ENCODE results near the gene MAPK13.
"Not testable (repeated sequence)": the region's sequence is repeated elsewhere in the genome, so short reads cannot be mapped to it uniquely, and the experiment has no call there.

Gene MAPK13

GRCh38 chr6:36129941-36130666, at the start of gene MAPK13:
MAPK13 (plus strand) TSS chr6:36130513; CDS start chr6:36130583, 70 bp downstream.
- H3K27ac ChIP-seq (ENCODE audit: low read length) = no peak within 1 kb of the TSS
- peaks cover 9% of the 10 kb centered on the region for H3K4me1 ChIP-seq (ENCODE audit: insufficient read depth, low read length)
- H3K9me3 ChIP-seq (ENCODE audit: insufficient read depth, low read depth, low read length) = no peaks in the 10 kb centered on the region
- H3K4me3 ChIP-seq (ENCODE audit: low read length) = peak within 1 kb of the TSS; percentile 72
- peak within 1 kb of the TSS; percentile 42; the same call in 1 of the 2 replicates for H3K9ac ChIP-seq (ENCODE audit: low read depth, low read length)
- H3K36me3 ChIP-seq (ENCODE audit: insufficient read depth, low read depth, low read length) = no peaks in the 10 kb centered on the region
- H3K27me3 ChIP-seq (ENCODE audit: insufficient read depth, low read length) = peaks cover 25% of the 10 kb centered on the region

- H3K27ac ChIP-seq (ENCODE audit: low read length) = no peak overlapping the region
- no peaks in the 10 kb centered on the region for H3K27me3 ChIP-seq (ENCODE audit: insufficient read depth, low read length)
- peaks cover 14% of the 10 kb centered on the region for H3K9me3 ChIP-seq (ENCODE audit: insufficient read depth, low read depth, low read length)
- no peak overlapping the region for H3K9ac ChIP-seq (ENCODE audit: low read depth, low read length)
- no peak overlapping the region for H3K4me3 ChIP-seq (ENCODE audit: low read length)
- H3K36me3 ChIP-seq (ENCODE audit: insufficient read depth, low read depth, low read length) = peaks cover 71% of the 10 kb centered on the region
- H3K4me1 ChIP-seq (ENCODE audit: insufficient read depth, low read length) = no peaks in the 10 kb centered on the region
Measured at GRCh38 chr6:36082318-36082717, 48.0 kb upstream of the MAPK13 start.

GRCh38 chr6:36083446-36083845, 46.9 kb upstream of the MAPK13 start:
- Histone ChIP-seq H3K27me3 (ENCODE audit: insufficient read depth, low read length) (no peaks in the 10 kb centered on the region), H3K9ac (ENCODE audit: low read depth, low read length) (no peak overlapping the region), H3K27ac (ENCODE audit: low read length) (no peak overlapping the region), H3K9me3 (ENCODE audit: insufficient read depth, low read depth, low read length) (peaks cover 14% of the 10 kb centered on the region), H3K4me3 (ENCODE audit: low read length) (no peak overlapping the region), H3K36me3 (ENCODE audit: insufficient read depth, low read depth, low read length) (peaks cover 64% of the 10 kb centered on the region), H3K4me1 (ENCODE audit: insufficient read depth, low read length) (no peaks in the 10 kb centered on the region)

- H3K36me3 ChIP-seq (ENCODE audit: insufficient read depth, low read depth, low read length) = peaks cover 25% of the 10 kb centered on the region
- H3K9me3 ChIP-seq (ENCODE audit: insufficient read depth, low read depth, low read length); H3K27me3 ChIP-seq (ENCODE audit: insufficient read depth, low read length); H3K4me3 ChIP-seq (ENCODE audit: low read length); H3K4me1 ChIP-seq (ENCODE audit: insufficient read depth, low read length); H3K9ac ChIP-seq (ENCODE audit: low read depth, low read length); H3K27ac ChIP-seq (ENCODE audit: low read length): not testable (repeated sequence)
Measured at GRCh38 chr6:36088204-36088603, 42.1 kb upstream of the MAPK13 start.

- no peaks in the 10 kb centered on the region; the same call in 1 of the 2 replicates for H3K9me3 ChIP-seq (ENCODE audit: insufficient read depth, low read depth, low read length)
- peaks cover 16% of the 10 kb centered on the region; the same call in 1 of the 2 replicates for H3K36me3 ChIP-seq (ENCODE audit: insufficient read depth, low read depth, low read length)
- H3K4me3 ChIP-seq (ENCODE audit: low read length) = no peak overlapping the region
- no peaks in the 10 kb centered on the region for H3K27me3 ChIP-seq (ENCODE audit: insufficient read depth, low read length)
- H3K27ac ChIP-seq (ENCODE audit: low read length) = no peak overlapping the region
- H3K9ac ChIP-seq (ENCODE audit: low read depth, low read length) = no peak overlapping the region
- no peaks in the 10 kb centered on the region for H3K4me1 ChIP-seq (ENCODE audit: insufficient read depth, low read length)
Measured at GRCh38 chr6:36089048-36089447, 41.3 kb upstream of the MAPK13 start.

GRCh38 chr6:36094238-36094637, 36.1 kb upstream of the MAPK13 start:
- Histone ChIP-seq H3K36me3 (ENCODE audit: insufficient read depth, low read depth, low read length) (peaks cover 23% of the 10 kb centered on the region), H3K27me3 (ENCODE audit: insufficient read depth, low read length) (no peaks in the 10 kb centered on the region), H3K9me3 (ENCODE audit: insufficient read depth, low read depth, low read length) (no peaks in the 10 kb centered on the region), H3K4me1 (ENCODE audit: insufficient read depth, low read length) (peaks cover 6% of the 10 kb centered on the region; the same call in 1 of the 2 replicates), H3K27ac (ENCODE audit: low read length) (no peak overlapping the region), H3K9ac (ENCODE audit: low read depth, low read length) (no peak overlapping the region), H3K4me3 (ENCODE audit: low read length) (no peak overlapping the region)

- no peak overlapping the region for H3K9ac ChIP-seq (ENCODE audit: low read depth, low read length)
- no peaks in the 10 kb centered on the region for H3K9me3 ChIP-seq (ENCODE audit: insufficient read depth, low read depth, low read length)
- no peak overlapping the region for H3K4me3 ChIP-seq (ENCODE audit: low read length)
- H3K36me3 ChIP-seq (ENCODE audit: insufficient read depth, low read depth, low read length) = peaks cover 23% of the 10 kb centered on the region
- H3K27me3 ChIP-seq (ENCODE audit: insufficient read depth, low read length) = no peaks in the 10 kb centered on the region
- H3K4me1 ChIP-seq (ENCODE audit: insufficient read depth, low read length) = peaks cover 6% of the 10 kb centered on the region; the same call in 1 of the 2 replicates
- H3K27ac ChIP-seq (ENCODE audit: low read length) = no peak overlapping the region
Measured at GRCh38 chr6:36094753-36095496, 35.4 kb upstream of the MAPK13 start.

- Histone ChIP-seq H3K4me1 (ENCODE audit: insufficient read depth, low read length) (peaks cover 6% of the 10 kb centered on the region; the same call in 1 of the 2 replicates), H3K4me3 (ENCODE audit: low read length) (no peak overlapping the region), H3K9me3 (ENCODE audit: insufficient read depth, low read depth, low read length) (no peaks in the 10 kb centered on the region), H3K36me3 (ENCODE audit: insufficient read depth, low read depth, low read length) (peaks cover 23% of the 10 kb centered on the region), H3K27ac (ENCODE audit: low read length) (no peak overlapping the region), H3K27me3 (ENCODE audit: insufficient read depth, low read length) (no peaks in the 10 kb centered on the region), H3K9ac (ENCODE audit: low read depth, low read length) (no peak overlapping the region)
Measured at GRCh38 chr6:36095497-36096391, 34.6 kb upstream of the MAPK13 start.

GRCh38 chr6:36098253-36098919, 31.9 kb upstream of the MAPK13 start:
- Histone ChIP-seq H3K9me3 (ENCODE audit: insufficient read depth, low read depth, low read length) (no peaks in the 10 kb centered on the region), H3K4me3 (ENCODE audit: low read length) (no peak overlapping the region), H3K9ac (ENCODE audit: low read depth, low read length) (no peak overlapping the region; the same call in 1 of the 2 replicates), H3K27ac (ENCODE audit: low read length) (no peak overlapping the region), H3K4me1 (ENCODE audit: insufficient read depth, low read length) (peaks cover 6% of the 10 kb centered on the region; the same call in 1 of the 2 replicates), H3K27me3 (ENCODE audit: insufficient read depth, low read length) (no peaks in the 10 kb centered on the region), H3K36me3 (ENCODE audit: insufficient read depth, low read depth, low read length) (peaks cover 27% of the 10 kb centered on the region)

- Histone ChIP-seq H3K36me3 (ENCODE audit: insufficient read depth, low read depth, low read length) (peaks cover 33% of the 10 kb centered on the region), H3K4me3 (ENCODE audit: low read length) (no peak overlapping the region), H3K9me3 (ENCODE audit: insufficient read depth, low read depth, low read length) (no peaks in the 10 kb centered on the region), H3K27ac (ENCODE audit: low read length) (no peak overlapping the region), H3K9ac (ENCODE audit: low read depth, low read length) (no peak overlapping the region; the same call in 1 of the 2 replicates), H3K27me3 (ENCODE audit: insufficient read depth, low read length) (no peaks in the 10 kb centered on the region), H3K4me1 (ENCODE audit: insufficient read depth, low read length) (peaks cover 6% of the 10 kb centered on the region; the same call in 1 of the 2 replicates)
Measured at GRCh38 chr6:36098920-36099647, 31.2 kb upstream of the MAPK13 start.

All from iPS-20b (cell line).